Psoas muscle (tissue), 8 donors: ENCODE data around the gene MEOX2. TPM values are rescaled to one million over a fixed set of nuclear protein-coding genes. Genes with fewer than 3 reads are reported as not detected.

ENCODE experiments used
- ATAC-seq, 4 donors: fragments of 200-7000 bp; cut with Tn5 transposase; one replicate each; pipeline ENCODE4 v1.9.1; 2020; ENCODE audit warnings: moderate library complexity in 3 of 4, mild to moderate bottlenecking in 2 of 4
- DNase-seq, 2 donors: peaks; one replicate each; pipeline ENCODE4 v3.0.0-alpha.2; 2020
- H3K27ac ChIP-seq: fragments of 200-600 bp; one replicate; pipeline ENCODE4 v1.8.0; 2022
- H3K27me3 ChIP-seq, 3 donors: fragments of 200-600 bp in 1 of 3; one replicate each; pipeline versions ENCODE4 v1.6.1 to v1.8.0; 2013 to 2022; ENCODE audit warnings: low read length in 2 of 3, mild to moderate bottlenecking in 2 of 3, moderate library complexity in 1 of 3; ENCODE audit not compliant: insufficient read depth in 3 of 3
- H3K36me3 ChIP-seq, 2 donors: fragments of 200-600 bp in 1 of 2; one replicate each; pipeline versions ENCODE4 v1.6.1 to v1.8.0; 2013 to 2022; ENCODE audit warnings: low read depth in 1 of 2, mild to moderate bottlenecking in 1 of 2, moderate library complexity in 1 of 2; ENCODE audit not compliant: insufficient read depth in 1 of 2
- H3K4me1 ChIP-seq: fragments of 200-600 bp; one replicate; pipeline ENCODE4 v1.8.0; 2022
- H3K4me3 ChIP-seq: fragments of 200-600 bp; one replicate; pipeline ENCODE4 v1.8.0; 2022; ENCODE audit warnings: mild to moderate bottlenecking
- H3K9me3 ChIP-seq: fragments of 200-600 bp; one replicate; pipeline ENCODE4 v1.8.0; 2022
- WGBS, 3 donors: extraction: QIAGEN DNeasy Blood & Tissue Kit; methylation state at CpG; one replicate each; pipeline versions ENCODE4 v1.1.6 to v1.1.7; 2013; 5-methylcytosine and 5-hydroxymethylcytosine counted together
- intact Hi-C, 2 donors: fragments of 100-400 bp; cut with DNase I; formaldehyde crosslinking; loops; one replicate each; pipeline versions ENCODE4 v1.11.0 to v1.14.2; 2022
- polyA plus RNA-seq, 3 donors: library from polyadenylated mRNA; stranded (reverse); fragments of 200-250 nt; gene quantifications; one replicate each; pipeline ENCODE4 v1.2.3, GENCODE V29; 2013
- total RNA-seq, 4 donors: library from RNA; stranded (reverse); fragmentation: NEBNext Ultra II Directional in 2 of 4; extraction: Animal tissue kit (Norgen Biotek cat#: 25700) in 2 of 4; gene quantifications; one replicate each; pipeline versions ENCODE4 v1.2.1 to v1.2.4, GENCODE V29; 2021 to 2023
- TF ChIP-seq, protein P1 (sequence below): fragments of 200-600 bp; IDR thresholded peaks from one replicate; pipeline ENCODE4 v1.8.0; 2022; ENCODE audit warnings: antibody characterized with exemption
- donor health status: healthy with polysubstance abuse.
- donor health status: DM: no; HTN: no; CAD: no; lungs with moderate emphysema.
- donor health status: Bipolar disorder and iron deficiency.
- donor health status: healthy.
- donor health status: DM: yes; HTN: yes; CAD: no.
- donor health status: DM: no; HTN: no; CAD: no.
- donor health status: DM: no; HTN: no; CAD: no.
- donor health status: DM: yes; HTN: yes; CAD: no.

MEOX2 gene
- total and polyA plus RNA-seq, 7 donors: 3.1 to 6.9 (median 4.0) TPM

DNA sequence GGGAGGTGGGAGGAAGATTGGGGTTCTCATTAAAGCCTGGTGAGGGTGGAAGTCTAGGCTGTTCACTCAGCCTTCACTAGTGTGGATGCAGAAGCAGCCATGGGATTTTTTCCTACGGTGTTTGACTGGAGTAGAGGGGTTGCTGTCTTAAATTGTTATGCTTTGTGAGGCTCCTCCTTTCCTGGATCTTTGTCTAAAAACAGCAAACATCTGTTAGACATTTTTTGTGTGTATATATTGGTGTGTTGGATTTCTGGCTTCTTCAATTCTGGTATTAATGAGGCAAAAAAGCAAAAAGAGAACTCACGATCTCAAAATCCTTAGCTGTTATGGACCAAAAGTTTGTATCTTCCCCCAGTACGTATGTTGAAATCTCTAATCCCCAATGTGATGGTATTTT, 28.2 kb downstream of the MEOX2 start:
- Histone ChIP-seq H3K4me3 (no peak overlapping the region), H3K36me3 (no peaks in the 10 kb centered on the region), H3K27ac (no peak overlapping the region), H3K4me1 (no peaks in the 10 kb centered on the region), H3K27me3 (no peaks in the 10 kb centered on the region), H3K9me3 (no peaks in the 10 kb centered on the region)
- intact Hi-C loops: no loop called here
- ATAC-seq: no peak
- 48 to 61% (median 54%) methylated on average over 3 of the region's 3 CpGs for WGBS, 3 donors
- DNase-seq: no peak
- TF ChIP-seq, protein P1, sequence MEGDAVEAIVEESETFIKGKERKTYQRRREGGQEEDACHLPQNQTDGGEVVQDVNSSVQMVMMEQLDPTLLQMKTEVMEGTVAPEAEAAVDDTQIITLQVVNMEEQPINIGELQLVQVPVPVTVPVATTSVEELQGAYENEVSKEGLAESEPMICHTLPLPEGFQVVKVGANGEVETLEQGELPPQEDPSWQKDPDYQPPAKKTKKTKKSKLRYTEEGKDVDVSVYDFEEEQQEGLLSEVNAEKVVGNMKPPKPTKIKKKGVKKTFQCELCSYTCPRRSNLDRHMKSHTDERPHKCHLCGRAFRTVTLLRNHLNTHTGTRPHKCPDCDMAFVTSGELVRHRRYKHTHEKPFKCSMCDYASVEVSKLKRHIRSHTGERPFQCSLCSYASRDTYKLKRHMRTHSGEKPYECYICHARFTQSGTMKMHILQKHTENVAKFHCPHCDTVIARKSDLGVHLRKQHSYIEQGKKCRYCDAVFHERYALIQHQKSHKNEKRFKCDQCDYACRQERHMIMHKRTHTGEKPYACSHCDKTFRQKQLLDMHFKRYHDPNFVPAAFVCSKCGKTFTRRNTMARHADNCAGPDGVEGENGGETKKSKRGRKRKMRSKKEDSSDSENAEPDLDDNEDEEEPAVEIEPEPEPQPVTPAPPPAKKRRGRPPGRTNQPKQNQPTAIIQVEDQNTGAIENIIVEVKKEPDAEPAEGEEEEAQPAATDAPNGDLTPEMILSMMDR: no peak

DNA sequence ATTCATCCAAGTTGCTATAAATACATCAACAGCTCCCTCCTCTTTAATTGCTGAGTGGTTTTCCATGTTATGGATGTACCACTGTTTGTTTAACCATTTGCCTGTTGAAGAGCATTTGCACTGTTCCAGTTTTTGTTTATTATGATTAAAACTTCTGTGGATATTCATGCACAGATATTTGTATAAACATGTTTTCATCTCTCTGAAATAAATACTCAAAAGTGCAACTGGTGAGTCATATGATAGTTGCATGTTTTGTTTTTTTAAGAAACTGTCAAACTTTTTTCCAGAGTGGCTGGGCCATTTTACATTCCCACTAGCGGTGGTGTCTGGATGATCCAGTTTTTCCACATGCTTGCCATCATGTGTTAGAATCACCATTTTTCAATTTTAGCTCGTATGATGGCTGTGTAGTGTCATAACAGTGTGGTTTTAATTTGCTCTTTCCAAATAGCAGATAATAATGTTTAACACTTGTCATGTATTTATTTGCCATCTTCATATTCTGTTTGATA, 33.6 kb downstream of the MEOX2 start:
- TF ChIP-seq, protein P1: no peak
- ATAC-seq (no peak), DNase-seq (no peak)
- no peaks in the 10 kb centered on the region for H3K9me3 ChIP-seq
- H3K4me1 ChIP-seq: no peaks in the 10 kb centered on the region
- no peak overlapping the region for H3K4me3 ChIP-seq
- no peaks in the 10 kb centered on the region for H3K27me3 ChIP-seq
- H3K27ac ChIP-seq: no peak overlapping the region
- WGBS, 3 donors: 52 to 61% (median 54%) methylated on average over 2 of the region's 2 CpGs
- intact Hi-C loops: no loop called here
- no peaks in the 10 kb centered on the region for H3K36me3 ChIP-seq

DNA sequence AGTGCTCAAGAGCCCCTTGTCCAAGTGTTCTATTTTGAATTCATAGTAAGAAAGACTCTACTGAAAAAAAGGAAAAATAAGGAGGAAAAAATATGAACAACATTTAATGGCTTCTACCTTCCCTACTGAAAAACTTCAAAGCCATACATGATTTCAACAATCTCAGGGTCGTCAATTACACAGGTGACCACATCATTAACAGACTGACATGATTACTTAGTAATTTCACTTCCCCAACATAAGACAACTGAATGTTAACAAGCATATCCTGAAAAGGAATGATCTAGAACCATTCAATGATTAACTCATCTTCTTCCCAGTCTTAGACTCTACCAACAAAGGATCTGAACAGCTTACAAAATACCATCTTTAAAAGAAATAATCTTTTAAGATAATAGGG, 34.8 kb downstream of the MEOX2 start:
- TF ChIP-seq, protein P1: no peak
- no peaks in the 10 kb centered on the region for H3K9me3 ChIP-seq
- intact Hi-C loops: no loop called here

DNA sequence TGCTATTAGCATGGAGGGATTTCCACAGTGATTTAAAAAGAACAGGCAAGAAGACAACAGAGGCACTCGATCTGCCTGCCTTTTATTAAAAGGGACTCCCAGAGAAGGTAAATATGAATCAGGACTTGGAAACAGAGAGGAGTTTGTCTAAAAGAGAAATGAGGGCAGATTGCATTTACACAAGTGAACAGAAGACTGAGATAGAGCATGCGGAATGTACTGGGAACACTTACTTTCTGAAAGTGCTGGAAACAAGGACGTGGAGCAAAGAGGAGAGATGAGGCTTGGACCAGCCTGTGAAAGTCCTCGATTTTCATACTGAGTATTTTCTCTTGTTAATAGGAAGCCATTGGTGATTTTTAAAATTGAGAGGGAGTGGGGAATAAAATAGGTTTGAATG, 35.7 kb downstream of the MEOX2 start:
- 75 to 81% (median 75%) methylated on average over 4 of the region's 4 CpGs for WGBS, 3 donors
- Histone ChIP-seq H3K27me3 (no peaks in the 10 kb centered on the region), H3K4me3 (no peak overlapping the region), H3K9me3 (no peaks in the 10 kb centered on the region), H3K4me1 (peaks cover 2% of the 10 kb centered on the region), H3K36me3 (no peaks in the 10 kb centered on the region), H3K27ac (no peak overlapping the region)
- ATAC-seq: no peak
- TF ChIP-seq, protein P1: no peak
- intact Hi-C loops: no loop called here
- no peak for DNase-seq

More for the DNA sequence above, 34.8 kb downstream of the MEOX2 start:
- H3K27me3 ChIP-seq: no peaks in the 10 kb centered on the region
- H3K4me1 ChIP-seq: no peaks in the 10 kb centered on the region
- WGBS, 3 donors: 59 to 65% (median 59%) methylated on average over 1 of the region's 1 CpG
- H3K4me3 ChIP-seq: no peak overlapping the region
- ATAC-seq (no peak), DNase-seq (no peak)
- H3K36me3 ChIP-seq: no peaks in the 10 kb centered on the region
- H3K27ac ChIP-seq: no peak overlapping the region

DNA sequence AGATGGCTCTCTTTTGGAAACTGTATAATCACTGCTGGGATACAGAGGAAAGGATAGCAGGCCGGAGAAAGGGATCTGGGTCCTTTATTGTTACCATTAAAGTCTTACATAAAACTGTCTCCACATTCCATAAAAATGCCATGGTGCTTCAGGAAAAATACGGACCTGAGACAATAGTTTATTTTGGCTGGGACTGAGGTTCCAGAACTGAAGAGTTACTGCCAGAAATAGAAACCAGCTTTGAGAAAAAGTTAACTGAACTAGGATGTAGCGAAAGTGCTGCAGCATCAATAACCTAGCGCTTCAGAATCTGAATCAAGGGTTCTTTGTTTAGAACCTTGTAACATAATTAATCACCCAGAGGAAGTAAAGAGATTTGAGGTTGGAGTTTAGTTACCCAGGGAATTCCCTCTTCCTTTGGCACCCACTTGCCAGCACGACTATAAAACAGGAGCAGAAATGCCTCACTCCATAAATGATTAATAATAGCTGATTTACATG, 38.0 kb downstream of the MEOX2 start:
- DNase-seq: no peak
- Histone ChIP-seq H3K9me3 (no peaks in the 10 kb centered on the region), H3K27me3 (no peaks in the 10 kb centered on the region), H3K4me1 (peaks cover 5% of the 10 kb centered on the region), H3K4me3 (no peak overlapping the region), H3K36me3 (no peaks in the 10 kb centered on the region), H3K27ac (no peak overlapping the region)
- no peak for ATAC-seq
- TF ChIP-seq, protein P1: no peak
- intact Hi-C loops: no loop called here
- 43 to 59% (median 49%) methylated on average over 5 of the region's 5 CpGs for WGBS, 3 donors
